MG63 (cell line): Measurements from ENCODE around the gene CWC27. TPM values are rescaled to one million over a fixed set of nuclear protein-coding genes. Genes with fewer than 3 reads are reported as not detected.

ENCODE experiments used
- DNase-seq: peaks from one replicate; pipeline ENCODE4 v3.0.0-alpha.2; 2020
- H3K27me3 ChIP-seq: fragments of 250-450 bp; sonication (Bioruptor Pico); 2 replicates; pipeline ENCODE4 v1.5.1; 2020; ENCODE audit warnings: mild to moderate bottlenecking, moderate library complexity
- H3K36me3 ChIP-seq: fragments of 250-450 bp; sonication (Bioruptor Pico); 2 replicates; pipeline ENCODE4 v1.5.1; 2020; ENCODE audit warnings: mild to moderate bottlenecking, moderate library complexity
- H3K4me3 ChIP-seq: fragments of 250-450 bp; sonication (Bioruptor Pico); 2 replicates; pipeline ENCODE4 v1.5.1; 2020; ENCODE audit warnings: mild to moderate bottlenecking, moderate library complexity
- H3K9me3 ChIP-seq: fragments of 250-450 bp; sonication (Bioruptor Pico); 2 replicates; pipeline ENCODE4 v1.5.1; 2020; ENCODE audit warnings: mild to moderate bottlenecking, moderate library complexity
- total RNA-seq: library from RNA; depleted of rRNA; stranded (reverse); fragments of >200 nt; shearing (Covaris generic); gene quantifications from 2 replicates; pipeline ENCODE4 v1.2.3, GENCODE V29; 2014; ENCODE audit warnings: low replicate concordance

Gene CWC27
- total RNA-seq, 1 experiment from 2014 or later, result 12.3 TPM

GRCh38 chr5:65020492-65020891 lies 251.8 kb downstream of the CWC27 start:
- Histone ChIP-seq H3K9me3 (no peaks in the 10 kb centered on the region), H3K36me3 (no peaks in the 10 kb centered on the region), H3K27me3 (no peaks in the 10 kb centered on the region), H3K4me3 (no peak overlapping the region)
- no peak for DNase-seq

GRCh38 chr5:65021527-65022226 lies 252.9 kb downstream of the CWC27 start:
- no peaks in the 10 kb centered on the region for H3K9me3 ChIP-seq
- no peaks in the 10 kb centered on the region for H3K27me3 ChIP-seq
- no peak overlapping the region for H3K4me3 ChIP-seq
- no peak for DNase-seq
- no peaks in the 10 kb centered on the region for H3K36me3 ChIP-seq

- Histone ChIP-seq H3K4me3 (no peak overlapping the region), H3K9me3 (no peaks in the 10 kb centered on the region), H3K36me3 (no peaks in the 10 kb centered on the region), H3K27me3 (no peaks in the 10 kb centered on the region)
- DNase-seq, result no peak
These were observed 254.2 kb downstream of the CWC27 start for GRCh38 chr5:65022932-65023331.

GRCh38 chr5:65024681-65025080 lies 256.0 kb downstream of the CWC27 start:
- DNase-seq, result no peak

GRCh38 chr5:65026816-65027548 lies 258.3 kb downstream of the CWC27 start:
- no peak overlapping the region for H3K4me3 ChIP-seq
- H3K36me3 ChIP-seq, result no peaks in the 10 kb centered on the region
- H3K27me3 ChIP-seq, result no peaks in the 10 kb centered on the region
- no peak for DNase-seq
- H3K9me3 ChIP-seq, result peaks cover 10% of the 10 kb centered on the region

More at GRCh38 chr5:65024681-65025080, 256.0 kb downstream of the CWC27 start:
- Histone ChIP-seq H3K27me3 (no peaks in the 10 kb centered on the region), H3K36me3 (no peaks in the 10 kb centered on the region), H3K4me3 (no peak overlapping the region), H3K9me3 (no peaks in the 10 kb centered on the region; the same call in 1 of the 2 replicates)

- no peak overlapping the region for H3K4me3 ChIP-seq
- no peaks in the 10 kb centered on the region for H3K36me3 ChIP-seq
- no peak for DNase-seq
- H3K9me3 ChIP-seq, result peaks cover 11% of the 10 kb centered on the region
- H3K27me3 ChIP-seq, result no peaks in the 10 kb centered on the region
These were observed 260.4 kb downstream of the CWC27 start for GRCh38 chr5:65029178-65029577.

GRCh38 chr5:65030056-65030455 lies 261.3 kb downstream of the CWC27 start:
- no peak for DNase-seq
- no peak overlapping the region for H3K4me3 ChIP-seq

GRCh38 chr5:65032250-65032649 lies 263.5 kb downstream of the CWC27 start:
- peak; percentile 89 for DNase-seq
- Histone ChIP-seq H3K27me3 (no peaks in the 10 kb centered on the region), H3K36me3 (no peaks in the 10 kb centered on the region), H3K4me3 (no peak overlapping the region), H3K9me3 (peaks cover 11% of the 10 kb centered on the region)

More at GRCh38 chr5:65030056-65030455, 261.3 kb downstream of the CWC27 start:
- Histone ChIP-seq H3K9me3 (peaks cover 11% of the 10 kb centered on the region), H3K27me3 (no peaks in the 10 kb centered on the region), H3K36me3 (no peaks in the 10 kb centered on the region)

- Histone ChIP-seq H3K4me3 (no peak overlapping the region), H3K36me3 (no peaks in the 10 kb centered on the region), H3K27me3 (no peaks in the 10 kb centered on the region), H3K9me3 (peaks cover 11% of the 10 kb centered on the region)
- no peak for DNase-seq
These were observed 265.5 kb downstream of the CWC27 start for GRCh38 chr5:65034029-65034812.

- no peak for DNase-seq
- no peaks in the 10 kb centered on the region for H3K36me3 ChIP-seq
- H3K27me3 ChIP-seq, result no peaks in the 10 kb centered on the region
- peak overlapping the region; percentile 45 for H3K4me3 ChIP-seq
- H3K9me3 ChIP-seq, result peaks cover 11% of the 10 kb centered on the region
These were observed 266.1 kb downstream of the CWC27 start for GRCh38 chr5:65034813-65035209.

- H3K9me3 ChIP-seq, result peaks cover 11% of the 10 kb centered on the region
- H3K36me3 ChIP-seq, result no peaks in the 10 kb centered on the region
- H3K4me3 ChIP-seq, result peak overlapping the region; percentile 45
- no peaks in the 10 kb centered on the region for H3K27me3 ChIP-seq
- DNase-seq, result peak; percentile 91
These were observed 266.8 kb downstream of the CWC27 start for GRCh38 chr5:65035211-65036206.

GRCh38 chr5:65037831-65038815 lies 269.4 kb downstream of the CWC27 start:
- Histone ChIP-seq H3K36me3 (no peaks in the 10 kb centered on the region), H3K9me3 (no peaks in the 10 kb centered on the region), H3K27me3 (no peaks in the 10 kb centered on the region), H3K4me3 (no peak overlapping the region)
- DNase-seq, result no peak

- no peak for DNase-seq
- Histone ChIP-seq H3K9me3 (no peaks in the 10 kb centered on the region), H3K4me3 (no peak overlapping the region), H3K36me3 (no peaks in the 10 kb centered on the region), H3K27me3 (no peaks in the 10 kb centered on the region)
These were observed 272.8 kb downstream of the CWC27 start for GRCh38 chr5:65041296-65042158.

GRCh38 chr5:65043843-65044359 lies 275.2 kb downstream of the CWC27 start:
- Histone ChIP-seq H3K4me3 (no peak overlapping the region), H3K27me3 (no peaks in the 10 kb centered on the region), H3K36me3 (no peaks in the 10 kb centered on the region), H3K9me3 (no peaks in the 10 kb centered on the region)
- no peak for DNase-seq
